Activated CD4-positive, alpha-beta T cell treated with anti-CD3 and anti-CD28 coated beads, Interleukin-2, amount 10 ng/mL, durations not matched to agents 24 days and 14 days (primary cell): ENCODE measurements around the gene PLA2G12A. TPM values are rescaled to one million over a fixed set of nuclear protein-coding genes. Genes with fewer than 3 reads are reported as not detected.

ENCODE experiments used
- DNase-seq: peaks from one replicate; pipeline ENCODE4 v3.0.0; 2022
- H3K27ac Mint-ChIP-seq: one replicate; pipeline ENCODE4 v1.8.0; 2022; ENCODE audit warnings: mild to moderate bottlenecking, mixed read lengths
- H3K27me3 Mint-ChIP-seq: one replicate; pipeline ENCODE4 v1.8.0; 2022; ENCODE audit warnings: mixed read lengths
- H3K36me3 Mint-ChIP-seq: one replicate; pipeline ENCODE4 v1.8.0; 2022; ENCODE audit warnings: low read depth, mild to moderate bottlenecking, mixed read lengths
- H3K4me1 Mint-ChIP-seq: one replicate; pipeline ENCODE4 v1.8.0; 2021; ENCODE audit warnings: mixed read lengths
- H3K4me3 Mint-ChIP-seq: one replicate; pipeline ENCODE4 v1.8.0; 2022; ENCODE audit warnings: mild to moderate bottlenecking, moderate library complexity, mixed read lengths
- H3K9me3 Mint-ChIP-seq: one replicate; pipeline ENCODE4 v1.8.0; 2021; ENCODE audit warnings: mixed read lengths
- intact Hi-C: fragments of 100-400 bp; cut with micrococcal nuclease; formaldehyde crosslinking; loops from one replicate; pipeline ENCODE4 v1.15.1; 2023
- total RNA-seq: library from RNA; stranded (reverse); gene quantifications from 2 replicates; pipeline ENCODE4 v1.2.3, GENCODE V29; 2022

The PLA2G12A gene
- total RNA-seq: 9.0 and 11.4 TPM in 2 replicates

GRCh38 chr4:109729718-109730618, at the start of gene PLA2G12A:
TSS of gene PLA2G12A (minus strand) at chr4:109730070. CDS start at chr4:109729809, 261 bp downstream.
- Mint-ChIP-seq H3K36me3 (peaks cover 11% of the 10 kb centered on the region), H3K27ac (peak within 1 kb of the TSS; percentile 78), H3K4me3 (peak within 1 kb of the TSS; percentile 91), H3K27me3 (peaks cover 6% of the 10 kb centered on the region), H3K4me1 (peaks cover 16% of the 10 kb centered on the region), H3K9me3 (no peaks in the 10 kb centered on the region)
- peak; percentile 92 for DNase-seq
- intact Hi-C loops: loop anchor here (1.0 to 5.0 kb wide), 4 partner anchors 27 to 1743 kb away; partner anchors contain the start of genes CASP6, GAR1, HADH and MCUB

DNA sequence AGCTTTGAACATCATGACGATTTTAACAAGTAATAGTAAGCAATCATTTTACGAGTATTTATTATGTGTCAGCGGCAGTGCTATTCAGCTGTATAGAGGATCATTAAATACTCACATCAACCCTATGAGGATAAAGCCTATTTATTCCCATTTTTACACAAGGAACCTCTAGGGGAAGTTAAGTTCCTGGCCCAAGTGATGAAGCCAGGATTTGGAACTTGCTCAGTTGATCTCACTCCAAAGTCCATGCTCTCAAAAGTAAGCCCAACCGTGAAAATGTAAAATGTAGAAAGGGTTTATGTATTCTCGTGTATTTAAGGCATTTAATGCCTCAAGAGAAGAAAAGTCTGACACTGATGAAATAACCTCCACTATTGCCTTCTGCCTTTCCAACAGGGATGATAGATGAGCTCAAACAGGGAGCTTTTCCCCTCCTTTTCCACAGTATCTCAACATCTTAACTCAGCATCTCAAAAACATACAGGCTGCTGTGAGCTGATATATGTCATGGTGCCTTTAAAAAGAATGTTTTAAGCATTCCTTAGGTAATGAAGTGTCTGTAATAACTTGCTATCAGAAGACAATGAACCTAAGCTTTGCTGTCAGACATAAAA, 35.0 kb upstream of the PLA2G12A start:
- Mint-ChIP-seq H3K36me3 (no peaks in the 10 kb centered on the region), H3K27ac (no peak overlapping the region), H3K4me1 (peaks cover 5% of the 10 kb centered on the region), H3K9me3 (no peaks in the 10 kb centered on the region), H3K27me3 (peaks cover 8% of the 10 kb centered on the region), H3K4me3 (no peak overlapping the region)
- intact Hi-C loops: loop anchor here (5.0 kb wide), 1 partner anchor 52 kb away; the partner anchor contains the start of gene GAR1
- DNase-seq: no peak

DNA sequence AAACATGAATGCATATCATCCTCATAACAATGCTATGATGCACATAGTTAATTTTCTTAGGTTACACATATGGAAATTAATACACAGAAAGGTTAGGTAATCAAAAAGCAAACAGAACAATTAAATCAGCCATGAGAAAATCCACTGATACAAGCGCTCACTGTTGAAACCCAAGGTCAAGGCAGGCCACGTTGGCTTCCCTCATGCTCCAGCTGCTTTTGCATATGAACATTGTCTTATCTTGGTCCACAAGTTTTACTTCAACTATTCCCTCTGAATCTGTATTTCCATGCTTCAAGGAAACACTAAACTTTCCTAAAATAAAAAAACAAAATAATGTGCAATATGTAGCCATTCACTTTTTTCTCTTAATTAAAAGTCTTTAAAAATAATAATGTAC, 34.5 kb upstream of the PLA2G12A start:
- no peaks in the 10 kb centered on the region for H3K36me3 Mint-ChIP-seq
- H3K4me3 Mint-ChIP-seq: no peak overlapping the region
- H3K9me3 Mint-ChIP-seq: no peaks in the 10 kb centered on the region
- peaks cover 6% of the 10 kb centered on the region for H3K27me3 Mint-ChIP-seq
- intact Hi-C loops: loop anchor here (5.0 kb wide), 1 partner anchor 53 kb away; the partner anchor contains the start of gene GAR1
- peaks cover 5% of the 10 kb centered on the region for H3K4me1 Mint-ChIP-seq
- no peak for DNase-seq
- H3K27ac Mint-ChIP-seq: no peak overlapping the region

DNA sequence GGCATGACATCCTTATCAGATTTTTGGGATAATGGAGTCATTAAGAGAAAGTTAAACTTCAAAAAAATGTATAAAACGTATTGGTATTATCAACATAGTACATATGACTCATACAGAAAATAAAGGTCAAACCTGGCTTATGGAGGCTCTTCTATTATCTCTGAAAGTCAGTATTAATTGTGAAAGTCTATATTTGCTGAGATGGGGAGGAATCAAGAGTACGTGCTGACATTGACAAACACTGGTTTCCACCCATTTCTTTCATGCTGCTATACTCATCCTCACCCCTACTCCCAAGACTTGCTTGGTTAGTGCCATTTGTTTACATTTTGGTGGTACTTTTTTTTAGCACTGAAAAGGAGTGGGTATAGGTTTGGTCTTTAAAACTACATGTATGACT, 30.8 kb upstream of the PLA2G12A start:
- Mint-ChIP-seq H3K4me1 (peaks cover 5% of the 10 kb centered on the region), H3K36me3 (no peaks in the 10 kb centered on the region), H3K9me3 (no peaks in the 10 kb centered on the region), H3K4me3 (no peak overlapping the region), H3K27me3 (peaks cover 9% of the 10 kb centered on the region), H3K27ac (no peak overlapping the region)
- intact Hi-C loops: loop anchor here (5.0 kb wide), 1 partner anchor 57 kb away; the partner anchor contains the start of gene GAR1
- DNase-seq: peak; percentile 10

GRCh38 chr4:109755656-109756055, 25.8 kb upstream of the PLA2G12A start:
- H3K27ac Mint-ChIP-seq: no peak overlapping the region
- no peaks in the 10 kb centered on the region for H3K4me1 Mint-ChIP-seq
- peaks cover 7% of the 10 kb centered on the region for H3K27me3 Mint-ChIP-seq
- no peaks in the 10 kb centered on the region for H3K9me3 Mint-ChIP-seq
- H3K4me3 Mint-ChIP-seq: no peak overlapping the region
- DNase-seq: no peak
- no peaks in the 10 kb centered on the region for H3K36me3 Mint-ChIP-seq
- intact Hi-C loops: no loop called here

DNA sequence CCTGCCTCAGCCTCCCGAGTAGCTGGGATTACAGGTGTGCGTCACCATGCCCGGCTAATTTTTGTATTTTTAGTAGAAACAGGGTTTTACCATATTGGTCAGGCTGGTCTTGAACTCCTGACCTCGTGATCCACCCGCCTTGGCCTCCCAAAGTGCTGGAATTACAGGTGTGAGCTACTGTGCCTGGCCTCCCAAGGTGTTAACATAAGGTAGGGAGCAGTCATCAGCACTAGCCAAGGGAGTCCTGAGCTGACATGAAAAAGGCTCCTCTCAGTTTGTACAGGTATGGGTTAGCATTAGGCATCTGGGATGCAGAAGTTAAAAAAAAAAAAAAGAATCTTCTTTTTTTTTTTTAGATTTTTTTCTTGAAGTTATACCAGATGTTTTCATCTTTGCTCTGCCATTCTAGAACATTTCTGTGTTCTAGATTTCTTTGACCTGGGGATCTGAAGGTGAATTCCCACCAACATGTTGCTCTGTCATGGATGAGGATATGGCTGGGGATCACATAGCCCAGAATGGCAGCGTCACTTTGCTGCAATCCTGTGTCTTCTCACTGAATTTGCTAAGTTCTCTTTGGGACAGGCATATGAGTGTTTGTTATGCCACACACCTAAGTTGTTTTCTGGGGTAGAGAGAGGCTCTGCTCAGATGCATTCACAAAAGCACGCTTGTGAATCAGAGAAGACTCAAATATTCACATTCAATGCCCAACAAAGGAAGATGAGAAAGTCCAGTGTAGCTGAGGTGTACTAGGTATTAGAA, 24.4 kb upstream of the PLA2G12A start:
- Mint-ChIP-seq H3K4me3 (no peak overlapping the region), H3K4me1 (no peaks in the 10 kb centered on the region), H3K27me3 (peaks cover 7% of the 10 kb centered on the region), H3K9me3 (no peaks in the 10 kb centered on the region), H3K36me3 (no peaks in the 10 kb centered on the region), H3K27ac (peak overlapping the region; percentile 48)
- DNase-seq: peak; percentile 65
- intact Hi-C loops: loop anchor here (5.0 kb wide), 1 partner anchor 332 kb away; no protein-coding TSS in a partner anchor

GRCh38 chr4:109752525-109752924, 22.7 kb upstream of the PLA2G12A start:
- intact Hi-C loops: loop anchor here (5.0 kb wide), 1 partner anchor 330 kb away; no protein-coding TSS in a partner anchor
- peak; percentile 34 for DNase-seq
- H3K36me3 Mint-ChIP-seq: no peaks in the 10 kb centered on the region
- H3K4me1 Mint-ChIP-seq: no peaks in the 10 kb centered on the region
- H3K9me3 Mint-ChIP-seq: no peaks in the 10 kb centered on the region
- H3K27me3 Mint-ChIP-seq: peaks cover 7% of the 10 kb centered on the region
- no peak overlapping the region for H3K4me3 Mint-ChIP-seq
- H3K27ac Mint-ChIP-seq: no peak overlapping the region

DNA sequence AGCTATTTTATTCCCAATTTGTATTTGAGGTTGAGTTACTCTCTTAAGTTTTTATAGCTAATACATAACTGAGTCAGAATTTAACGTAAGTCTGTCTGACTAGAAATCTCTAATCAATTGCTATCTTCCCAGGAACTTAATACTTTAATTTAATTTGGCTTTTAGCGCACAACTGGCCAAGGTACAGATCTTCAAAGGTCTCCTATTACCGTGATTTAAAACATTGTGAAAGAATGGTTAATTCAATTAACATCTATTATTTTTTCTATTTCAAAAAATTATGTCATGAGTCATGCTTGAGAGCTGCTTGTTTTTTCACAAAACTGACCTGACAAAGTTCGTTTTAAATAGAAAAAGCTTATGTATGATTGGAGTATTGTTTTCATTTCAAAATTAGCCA, 22.0 kb upstream of the PLA2G12A start:
- Mint-ChIP-seq H3K4me1 (no peaks in the 10 kb centered on the region), H3K9me3 (no peaks in the 10 kb centered on the region), H3K27me3 (peaks cover 7% of the 10 kb centered on the region), H3K4me3 (no peak overlapping the region), H3K27ac (no peak overlapping the region), H3K36me3 (no peaks in the 10 kb centered on the region)
- peak; percentile 8 for DNase-seq
- intact Hi-C loops: loop anchor here (5.0 kb wide), 1 partner anchor 330 kb away; no protein-coding TSS in a partner anchor

DNA sequence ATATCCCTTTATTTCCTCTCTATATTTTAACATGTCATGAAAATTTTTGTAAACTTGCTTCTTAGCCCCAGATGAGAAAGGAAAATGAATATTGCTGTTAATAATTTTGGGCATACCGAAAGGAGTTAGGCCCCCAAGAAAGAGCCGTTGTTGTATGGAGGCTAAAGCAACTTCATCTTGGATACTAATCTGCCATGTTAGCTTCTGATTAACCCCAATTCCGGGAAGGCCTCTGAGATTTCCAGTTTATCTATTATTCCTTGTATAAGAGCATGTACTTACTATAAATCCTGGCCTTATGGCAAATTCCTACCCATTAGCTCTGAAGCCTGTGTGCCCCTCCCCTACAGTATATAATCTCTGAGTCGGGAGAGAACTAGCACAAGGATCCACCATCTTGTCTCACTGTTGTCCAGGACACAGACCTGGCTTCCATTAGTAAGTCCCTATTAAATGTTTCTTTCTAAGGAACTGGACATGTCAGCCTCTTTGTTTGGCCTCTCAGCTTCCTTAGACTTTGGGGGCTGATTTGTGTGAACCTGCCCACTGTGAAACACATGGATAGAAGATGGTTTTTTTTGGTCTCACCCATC, 20.9 kb upstream of the PLA2G12A start:
- intact Hi-C loops: loop anchor here (5.0 kb wide), 1 partner anchor 328 kb away; no protein-coding TSS in a partner anchor
- H3K9me3 Mint-ChIP-seq: no peaks in the 10 kb centered on the region
- H3K4me1 Mint-ChIP-seq: no peaks in the 10 kb centered on the region

GRCh38 chr4:109749388-109750082, 19.7 kb upstream of the PLA2G12A start:
- Mint-ChIP-seq H3K4me3 (no peak overlapping the region), H3K36me3 (no peaks in the 10 kb centered on the region), H3K4me1 (no peaks in the 10 kb centered on the region)

More for the DNA sequence above, 20.9 kb upstream of the PLA2G12A start:
- H3K4me3 Mint-ChIP-seq: no peak overlapping the region
- H3K36me3 Mint-ChIP-seq: no peaks in the 10 kb centered on the region
- H3K27ac Mint-ChIP-seq: no peak overlapping the region
- peak; percentile 54 for DNase-seq
- H3K27me3 Mint-ChIP-seq: peaks cover 7% of the 10 kb centered on the region

GRCh38 chr4:109748114-109748513, 18.2 kb upstream of the PLA2G12A start:
- DNase-seq: no peak
- Mint-ChIP-seq H3K27ac (no peak overlapping the region), H3K4me3 (no peak overlapping the region), H3K4me1 (no peaks in the 10 kb centered on the region), H3K36me3 (no peaks in the 10 kb centered on the region), H3K27me3 (peaks cover 7% of the 10 kb centered on the region), H3K9me3 (no peaks in the 10 kb centered on the region)
- intact Hi-C loops: no loop called here

More at GRCh38 chr4:109749388-109750082, 19.7 kb upstream of the PLA2G12A start:
- H3K27me3 Mint-ChIP-seq: peaks cover 5% of the 10 kb centered on the region
- no peak overlapping the region for H3K27ac Mint-ChIP-seq
- intact Hi-C loops: loop anchor here (5.0 kb wide), 1 partner anchor 327 kb away; no protein-coding TSS in a partner anchor
- H3K9me3 Mint-ChIP-seq: no peaks in the 10 kb centered on the region
- DNase-seq: peak; percentile 37

GRCh38 chr4:109746728-109747127, 16.9 kb upstream of the PLA2G12A start:
- DNase-seq: peak; percentile 22
- no peaks in the 10 kb centered on the region for H3K36me3 Mint-ChIP-seq
- H3K4me3 Mint-ChIP-seq: no peak overlapping the region
- no peak overlapping the region for H3K27ac Mint-ChIP-seq
- H3K4me1 Mint-ChIP-seq: no peaks in the 10 kb centered on the region
- no peaks in the 10 kb centered on the region for H3K9me3 Mint-ChIP-seq
- peaks cover 14% of the 10 kb centered on the region for H3K27me3 Mint-ChIP-seq
- intact Hi-C loops: no loop called here
